ENCODE measurements around the gene RNF13.

RNF13 gene

DNA sequence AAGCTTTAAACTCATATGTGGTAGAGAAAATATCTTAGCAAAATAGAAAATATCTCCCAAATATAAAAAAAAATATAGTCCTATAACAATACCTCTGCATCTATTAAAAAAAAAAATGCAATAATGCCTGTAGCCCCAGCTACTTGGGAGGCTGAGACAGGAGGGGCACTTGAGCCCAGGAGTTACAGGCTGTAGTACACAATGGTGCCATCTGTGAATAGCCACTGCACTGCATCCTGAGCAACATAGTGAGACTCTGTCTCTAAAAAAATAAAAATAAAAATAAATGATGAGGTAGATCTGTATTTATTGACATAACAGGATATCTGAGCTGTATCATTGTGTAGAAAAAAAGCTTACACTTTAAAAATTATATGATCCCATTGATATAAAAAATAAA, 87.3 kb downstream of the RNF13 start:
- Histone ChIP-seq H3K4me1 (ENCODE audit: insufficient read depth, low read length) (no peaks in the 10 kb centered on the region), H3K9ac (ENCODE audit: low read length) (no peak overlapping the region), H3K27me3 (ENCODE audit: control insufficient read depth in 1 of 2, insufficient read depth in 2 of 2, low read length in 2 of 2) (no peaks in the 10 kb centered on the region), H3K9me3 (ENCODE audit: low read length) (no peaks in the 10 kb centered on the region), H3K4me3 (ENCODE audit: low read depth in 1 of 2, low read length in 2 of 2) (no peak overlapping the region), H3K36me3 (ENCODE audit: insufficient read depth, low read length) (peaks cover 5% of the 10 kb centered on the region), H3K27ac (ENCODE audit: low read depth, low read length) (no peak overlapping the region)

DNA sequence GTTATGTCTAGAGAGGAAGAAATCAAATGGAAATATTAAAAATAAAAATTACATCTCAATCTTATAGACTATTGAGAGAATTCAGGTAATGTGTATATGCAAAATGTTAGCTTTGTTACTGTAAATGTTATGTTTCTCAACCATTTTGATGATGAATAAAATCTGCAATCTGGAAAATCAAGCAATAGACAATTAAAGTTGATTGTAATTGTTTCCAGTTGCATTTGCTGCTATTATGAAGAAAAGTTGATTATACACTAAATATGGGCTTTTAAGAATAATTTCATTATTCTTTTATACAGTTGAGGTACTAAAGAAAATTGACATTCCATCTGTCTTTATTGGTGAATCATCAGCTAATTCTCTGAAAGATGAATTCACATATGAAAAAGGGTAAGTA, 88.8 kb downstream of the RNF13 start:
- no peak overlapping the region for H3K27ac ChIP-seq (ENCODE audit: low read depth, low read length)
- no peak overlapping the region for H3K4me3 ChIP-seq (ENCODE audit: low read depth in 1 of 2, low read length in 2 of 2)
- no peaks in the 10 kb centered on the region for H3K9me3 ChIP-seq (ENCODE audit: low read length)
- no peak overlapping the region for H3K9ac ChIP-seq (ENCODE audit: low read length)
- no peaks in the 10 kb centered on the region for H3K4me1 ChIP-seq (ENCODE audit: insufficient read depth, low read length)
- no peaks in the 10 kb centered on the region for H3K27me3 ChIP-seq (ENCODE audit: control insufficient read depth in 1 of 2, insufficient read depth in 2 of 2, low read length in 2 of 2)
- no peaks in the 10 kb centered on the region for H3K36me3 ChIP-seq (ENCODE audit: insufficient read depth, low read length)

DNA sequence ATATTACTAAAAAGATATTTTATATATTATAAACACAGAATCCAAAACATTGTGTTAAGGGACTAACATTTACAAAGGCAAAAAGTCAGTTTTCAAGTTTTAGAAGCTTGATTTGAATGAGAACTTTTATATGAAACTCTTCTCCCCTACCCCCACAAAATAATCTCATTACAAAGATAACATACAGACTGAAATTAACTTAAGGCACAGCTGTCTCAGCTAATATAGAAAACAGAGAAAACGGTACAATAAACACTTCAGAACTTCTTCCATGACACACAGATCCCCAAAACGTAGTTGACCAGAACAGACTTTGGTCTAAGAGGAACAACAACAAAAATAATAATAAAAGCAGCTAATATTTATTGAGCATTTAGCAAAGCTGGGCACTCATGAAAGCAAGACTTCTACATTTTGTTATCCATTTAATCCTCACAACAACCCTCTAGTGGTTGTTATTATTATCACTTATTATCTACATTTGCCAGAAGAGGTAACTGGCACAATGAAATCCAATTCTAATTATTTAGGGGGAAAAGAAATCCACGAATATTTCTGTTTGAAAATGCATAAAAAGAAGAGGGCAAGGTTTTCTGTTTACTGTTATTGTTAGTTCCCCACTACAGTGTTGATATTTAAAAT, 89.6 kb downstream of the RNF13 start:
- H3K36me3 ChIP-seq (ENCODE audit: insufficient read depth, low read length), result no peaks in the 10 kb centered on the region
- no peaks in the 10 kb centered on the region for H3K27me3 ChIP-seq (ENCODE audit: control insufficient read depth in 1 of 2, insufficient read depth in 2 of 2, low read length in 2 of 2)
- no peaks in the 10 kb centered on the region for H3K9me3 ChIP-seq (ENCODE audit: low read length)
- peaks cover 3% of the 10 kb centered on the region for H3K4me1 ChIP-seq (ENCODE audit: insufficient read depth, low read length)
- H3K4me3 ChIP-seq (ENCODE audit: low read depth in 1 of 2, low read length in 2 of 2), result no peak overlapping the region
- no peak overlapping the region for H3K27ac ChIP-seq (ENCODE audit: low read depth, low read length)
- no peak overlapping the region for H3K9ac ChIP-seq (ENCODE audit: low read length)

DNA sequence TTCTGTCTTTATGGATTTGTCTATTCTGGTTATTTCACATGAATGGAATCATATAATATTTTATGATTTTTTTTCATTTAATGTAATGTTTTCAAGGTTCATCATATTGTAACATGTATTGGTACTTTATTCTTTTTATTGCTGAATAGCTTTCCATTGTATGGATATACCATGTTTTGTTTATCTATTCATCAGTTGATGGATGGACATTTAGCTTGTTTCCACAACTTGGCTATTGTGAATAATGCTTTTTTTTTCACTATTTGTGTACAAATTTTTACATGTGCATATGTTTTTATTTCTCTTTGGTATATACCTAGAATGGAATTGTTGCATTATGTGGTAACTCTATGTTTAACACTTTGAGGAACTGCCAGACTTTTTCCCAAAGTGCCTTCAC, 93.0 kb downstream of the RNF13 start:
- Histone ChIP-seq H3K9me3 (ENCODE audit: low read length) (no peaks in the 10 kb centered on the region), H3K27me3 (ENCODE audit: control insufficient read depth in 1 of 2, insufficient read depth in 2 of 2, low read length in 2 of 2) (no peaks in the 10 kb centered on the region), H3K4me1 (ENCODE audit: insufficient read depth, low read length) (peaks cover 24% of the 10 kb centered on the region), H3K4me3 (ENCODE audit: low read depth in 1 of 2, low read length in 2 of 2) (no peak overlapping the region), H3K9ac (ENCODE audit: low read length) (no peak overlapping the region), H3K27ac (ENCODE audit: low read depth, low read length) (no peak overlapping the region), H3K36me3 (ENCODE audit: insufficient read depth, low read length) (no peaks in the 10 kb centered on the region)

DNA sequence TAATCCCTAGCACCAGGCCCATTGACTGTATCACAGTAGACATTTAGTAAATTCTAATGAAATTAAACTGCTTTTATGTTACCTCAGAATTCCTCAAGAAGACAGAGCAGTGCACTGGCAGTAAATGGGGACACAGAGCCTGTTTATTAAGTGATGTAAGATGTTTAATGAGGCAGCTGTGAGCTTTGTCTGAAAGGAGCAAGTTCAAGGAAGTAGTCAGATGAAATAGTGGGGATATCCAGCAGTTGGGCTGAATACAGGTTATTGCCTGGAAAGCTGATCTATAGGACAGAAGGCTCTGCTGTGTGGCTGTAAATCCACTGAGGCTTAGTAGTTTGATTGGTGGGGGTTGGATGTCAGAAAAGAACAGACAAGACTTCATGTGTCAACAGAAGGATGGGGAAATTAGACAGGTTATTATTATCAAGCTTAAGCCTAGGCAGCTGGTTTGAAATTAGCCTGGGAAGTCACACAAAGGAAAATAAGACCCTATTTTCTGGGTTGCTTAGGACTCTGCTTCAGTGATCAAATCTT, 95.5 kb downstream of the RNF13 start:
- Histone ChIP-seq H3K4me3 (ENCODE audit: low read depth in 1 of 2, low read length in 2 of 2) (no peak overlapping the region), H3K36me3 (ENCODE audit: insufficient read depth, low read length) (peaks cover 2% of the 10 kb centered on the region), H3K9ac (ENCODE audit: low read length) (no peak overlapping the region), H3K9me3 (ENCODE audit: low read length) (no peaks in the 10 kb centered on the region), H3K27me3 (ENCODE audit: control insufficient read depth in 1 of 2, insufficient read depth in 2 of 2, low read length in 2 of 2) (no peaks in the 10 kb centered on the region), H3K27ac (ENCODE audit: low read depth, low read length) (no peak overlapping the region), H3K4me1 (ENCODE audit: insufficient read depth, low read length) (peaks cover 24% of the 10 kb centered on the region)

DNA sequence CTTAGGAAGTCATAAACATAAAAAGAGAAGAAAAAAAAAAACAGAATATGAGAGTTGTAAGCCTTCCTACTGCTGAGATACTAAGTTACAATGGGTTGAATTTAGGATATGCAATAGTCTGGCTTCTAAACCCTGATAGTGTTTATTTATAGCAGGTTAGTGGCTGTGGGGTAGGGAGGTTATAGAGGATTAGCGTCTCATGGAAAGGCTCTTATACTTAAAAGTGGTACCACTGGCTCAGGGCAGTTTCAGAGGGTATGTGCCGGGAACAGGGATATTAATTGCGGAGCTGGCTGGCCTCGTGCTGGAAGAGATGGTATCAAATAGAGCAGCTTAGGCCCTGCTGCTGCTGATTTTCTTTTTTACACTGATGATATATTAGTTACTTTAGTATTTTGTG, 96.9 kb downstream of the RNF13 start:
- peaks cover 24% of the 10 kb centered on the region for H3K4me1 ChIP-seq (ENCODE audit: insufficient read depth, low read length)
- no peaks in the 10 kb centered on the region for H3K9me3 ChIP-seq (ENCODE audit: low read length)
- H3K9ac ChIP-seq (ENCODE audit: low read length), result no peak overlapping the region
- H3K27me3 ChIP-seq (ENCODE audit: control insufficient read depth in 1 of 2, insufficient read depth in 2 of 2, low read length in 2 of 2), result no peaks in the 10 kb centered on the region
- H3K27ac ChIP-seq (ENCODE audit: low read depth, low read length), result no peak overlapping the region
- no peak overlapping the region for H3K4me3 ChIP-seq (ENCODE audit: low read depth in 1 of 2, low read length in 2 of 2)
- peaks cover 4% of the 10 kb centered on the region for H3K36me3 ChIP-seq (ENCODE audit: insufficient read depth, low read length)

DNA sequence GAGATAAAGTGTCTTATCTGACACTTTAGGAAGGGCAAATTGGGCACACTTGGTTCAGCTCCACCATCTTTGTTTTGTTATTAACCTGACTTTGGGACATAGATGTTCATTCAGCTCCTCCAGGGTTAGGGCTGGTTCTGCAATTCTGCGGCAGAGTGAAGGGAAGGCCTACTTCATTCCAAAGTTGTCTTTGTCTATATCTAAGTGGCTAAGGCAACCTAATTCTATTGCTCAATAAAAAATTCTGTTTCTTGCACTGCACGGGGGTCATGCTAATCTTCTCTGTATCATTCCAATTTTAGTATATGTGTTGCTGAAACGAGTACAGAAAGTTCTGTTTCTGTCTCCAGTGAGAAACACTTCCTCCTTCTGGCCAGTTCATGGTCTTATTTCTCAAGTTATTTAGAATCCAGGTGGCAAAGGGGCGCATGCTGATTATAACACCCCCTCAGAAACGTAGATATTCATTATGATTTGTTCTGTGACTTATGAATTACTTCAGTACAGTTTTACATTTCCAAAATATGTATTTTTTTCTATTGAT, 104.2 kb downstream of the RNF13 start:
- Histone ChIP-seq H3K9me3 (ENCODE audit: low read length) (no peaks in the 10 kb centered on the region), H3K36me3 (ENCODE audit: insufficient read depth, low read length) (peaks cover 4% of the 10 kb centered on the region), H3K27me3 (ENCODE audit: control insufficient read depth in 1 of 2, insufficient read depth in 2 of 2, low read length in 2 of 2) (no peaks in the 10 kb centered on the region), H3K9ac (ENCODE audit: low read length) (no peak overlapping the region), H3K4me3 (ENCODE audit: low read depth in 1 of 2, low read length in 2 of 2) (no peak overlapping the region), H3K4me1 (ENCODE audit: insufficient read depth, low read length) (no peaks in the 10 kb centered on the region), H3K27ac (ENCODE audit: low read depth, low read length) (no peak overlapping the region)

DNA sequence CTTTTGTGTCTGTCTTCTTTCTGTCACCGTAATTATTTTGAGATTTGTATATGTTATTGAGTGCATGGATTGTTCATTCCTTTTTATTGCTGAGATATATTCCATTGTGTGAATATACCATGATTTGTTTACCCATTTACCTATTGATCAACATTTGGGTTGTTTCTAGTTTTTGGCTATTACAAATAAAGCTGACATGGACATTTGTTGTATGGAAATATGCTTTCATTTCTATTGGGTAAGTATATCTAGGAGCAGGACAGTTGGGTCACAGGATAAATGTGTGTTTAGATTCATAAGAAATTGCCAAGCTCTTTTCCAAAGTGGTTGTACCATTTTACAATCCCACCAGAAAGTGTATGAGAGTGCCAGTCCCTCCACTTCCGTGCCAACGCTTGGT, 106.5 kb downstream of the RNF13 start:
- H3K36me3 ChIP-seq (ENCODE audit: insufficient read depth, low read length), result peaks cover 3% of the 10 kb centered on the region
- no peaks in the 10 kb centered on the region for H3K4me1 ChIP-seq (ENCODE audit: insufficient read depth, low read length)
- H3K9ac ChIP-seq (ENCODE audit: low read length), result no peak overlapping the region
- H3K27ac ChIP-seq (ENCODE audit: low read depth, low read length), result no peak overlapping the region
- no peaks in the 10 kb centered on the region for H3K27me3 ChIP-seq (ENCODE audit: control insufficient read depth in 1 of 2, insufficient read depth in 2 of 2, low read length in 2 of 2)
- no peak overlapping the region for H3K4me3 ChIP-seq (ENCODE audit: low read depth in 1 of 2, low read length in 2 of 2)
- no peaks in the 10 kb centered on the region for H3K9me3 ChIP-seq (ENCODE audit: low read length)

DNA sequence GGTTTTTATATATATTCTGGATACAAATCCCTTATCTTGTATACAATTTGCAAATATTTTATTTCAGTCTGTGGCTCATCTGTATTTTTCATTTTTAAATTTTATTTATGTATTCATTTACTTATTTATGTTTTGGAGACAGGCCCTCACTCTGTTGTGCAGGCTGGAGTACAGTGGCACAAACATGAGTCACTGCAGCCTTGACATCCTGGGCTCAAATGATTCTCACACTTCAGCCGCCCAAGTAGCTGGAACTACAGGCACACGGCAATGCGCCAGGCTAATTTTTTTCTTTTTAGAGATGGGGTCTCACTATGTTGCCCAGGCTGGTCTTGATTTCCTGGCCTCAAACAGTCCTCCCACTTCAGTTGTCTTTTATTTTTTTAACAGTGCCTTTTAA, 107.1 kb downstream of the RNF13 start:
- Histone ChIP-seq H3K27ac (ENCODE audit: low read depth, low read length) (no peak overlapping the region), H3K27me3 (ENCODE audit: control insufficient read depth in 1 of 2, insufficient read depth in 2 of 2, low read length in 2 of 2) (no peaks in the 10 kb centered on the region), H3K9ac (ENCODE audit: low read length) (no peak overlapping the region), H3K9me3 (ENCODE audit: low read length) (no peaks in the 10 kb centered on the region), H3K36me3 (ENCODE audit: insufficient read depth, low read length) (peaks cover 3% of the 10 kb centered on the region), H3K4me3 (ENCODE audit: low read depth in 1 of 2, low read length in 2 of 2) (no peak overlapping the region), H3K4me1 (ENCODE audit: insufficient read depth, low read length) (no peaks in the 10 kb centered on the region)

DNA sequence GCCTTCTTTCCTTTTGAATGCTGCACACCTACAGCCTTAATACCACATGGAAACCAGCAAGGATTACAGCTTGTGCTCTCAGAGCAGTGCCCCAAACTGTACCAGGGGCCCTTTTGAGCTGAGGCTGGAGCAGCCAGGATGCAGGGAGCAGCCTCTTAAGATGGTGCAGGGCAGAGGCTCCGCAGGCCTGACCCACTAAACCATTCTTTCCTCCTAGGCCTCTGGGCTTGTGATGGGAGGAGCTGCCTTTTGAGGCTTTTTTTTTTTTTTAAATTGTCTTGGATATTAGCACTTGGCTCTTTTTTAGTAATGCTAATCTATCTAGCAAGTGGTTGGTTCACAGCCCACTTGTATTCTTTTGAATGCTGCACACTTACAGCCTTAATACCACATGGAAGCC, 120.0 kb downstream of the RNF13 start:
- H3K4me3 ChIP-seq (ENCODE audit: low read depth in 1 of 2, low read length in 2 of 2), result no peak overlapping the region
- no peaks in the 10 kb centered on the region for H3K27me3 ChIP-seq (ENCODE audit: control insufficient read depth in 1 of 2, insufficient read depth in 2 of 2, low read length in 2 of 2)
- H3K9ac ChIP-seq (ENCODE audit: low read length), result no peak overlapping the region
- H3K4me1 ChIP-seq (ENCODE audit: insufficient read depth, low read length), result peaks cover 5% of the 10 kb centered on the region
- no peaks in the 10 kb centered on the region for H3K36me3 ChIP-seq (ENCODE audit: insufficient read depth, low read length)
- no peak overlapping the region for H3K27ac ChIP-seq (ENCODE audit: low read depth, low read length)
- no peaks in the 10 kb centered on the region for H3K9me3 ChIP-seq (ENCODE audit: low read length)

DNA sequence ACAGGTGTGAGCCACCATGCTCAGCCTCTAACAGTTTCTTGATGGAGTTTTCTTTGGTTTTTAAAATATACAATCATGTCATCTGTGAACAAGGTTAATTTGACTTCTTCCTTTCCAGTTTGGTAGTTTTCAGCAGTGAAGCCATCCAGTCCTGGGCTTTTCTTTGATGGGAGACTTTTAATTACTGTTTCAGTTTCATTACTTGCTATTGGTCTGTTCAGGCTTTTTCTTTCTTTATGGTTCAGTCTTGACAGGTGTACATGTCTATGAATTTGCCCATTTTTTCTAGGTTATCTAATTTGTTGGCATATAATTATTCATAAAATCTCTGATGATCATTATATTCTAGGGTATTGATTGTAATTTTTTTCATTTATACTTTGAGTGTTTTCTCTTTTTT, 120.8 kb downstream of the RNF13 start:
- Histone ChIP-seq H3K4me1 (ENCODE audit: insufficient read depth, low read length) (peaks cover 5% of the 10 kb centered on the region), H3K9ac (ENCODE audit: low read length) (no peak overlapping the region), H3K27ac (ENCODE audit: low read depth, low read length) (no peak overlapping the region), H3K4me3 (ENCODE audit: low read depth in 1 of 2, low read length in 2 of 2) (no peak overlapping the region), H3K9me3 (ENCODE audit: low read length) (no peaks in the 10 kb centered on the region), H3K27me3 (ENCODE audit: control insufficient read depth in 1 of 2, insufficient read depth in 2 of 2, low read length in 2 of 2) (no peaks in the 10 kb centered on the region), H3K36me3 (ENCODE audit: insufficient read depth, low read length) (no peaks in the 10 kb centered on the region)

DNA sequence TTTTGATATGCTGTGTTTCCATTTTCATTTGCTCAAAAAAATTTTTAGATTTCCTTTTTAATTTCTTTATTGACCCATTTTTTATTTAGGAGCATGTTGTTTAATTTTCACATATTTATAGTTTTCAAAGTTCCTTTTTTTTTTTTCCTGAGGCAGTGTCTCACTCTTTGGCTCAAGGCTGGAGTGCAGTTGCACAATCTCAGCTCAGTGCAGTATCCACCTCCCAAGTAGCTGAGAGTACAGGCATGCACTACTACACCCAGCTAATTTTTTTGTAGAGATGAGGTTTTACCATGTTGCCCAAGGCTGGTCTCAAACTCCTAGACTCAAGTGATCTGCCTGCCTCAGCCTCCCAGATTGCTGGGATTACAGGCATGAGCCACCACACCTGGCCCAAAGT, 121.5 kb downstream of the RNF13 start:
- Histone ChIP-seq H3K36me3 (ENCODE audit: insufficient read depth, low read length) (no peaks in the 10 kb centered on the region), H3K4me1 (ENCODE audit: insufficient read depth, low read length) (peaks cover 5% of the 10 kb centered on the region), H3K4me3 (ENCODE audit: low read depth in 1 of 2, low read length in 2 of 2) (no peak overlapping the region), H3K27me3 (ENCODE audit: control insufficient read depth in 1 of 2, insufficient read depth in 2 of 2, low read length in 2 of 2) (no peaks in the 10 kb centered on the region), H3K9me3 (ENCODE audit: low read length) (no peaks in the 10 kb centered on the region), H3K27ac (ENCODE audit: low read depth, low read length) (no peak overlapping the region), H3K9ac (ENCODE audit: low read length) (no peak overlapping the region)
